ENCODE measurements around the gene CSAG1.
"Not testable (repeated sequence)": the region's sequence is repeated elsewhere in the genome, so short reads cannot be mapped to it uniquely, and the experiment has no call there.

CSAG1 gene

GRCh38 chrX:152733261-152733975 lies at the start of gene CSAG1, which contains the start of gene MAGEA12:
CSAG1 (minus strand) TSS chrX:152733721; CDS start chrX:152732460, 1,261 bp downstream.
MAGEA12 (plus strand) TSS chrX:152733757; CDS start chrX:152736162, 2,405 bp downstream.
- no peaks in the 10 kb centered on the region for H3K9me3 ChIP-seq (ENCODE audit: control insufficient read depth, insufficient read depth, low read length)
- no peak within 1 kb of the TSS for H3K9ac ChIP-seq (ENCODE audit: low read depth, low read length)
- no peaks in the 10 kb centered on the region for H3K36me3 ChIP-seq (ENCODE audit: insufficient read depth, low read length)
- H3K4me1 ChIP-seq (ENCODE audit: insufficient read depth, low read length): no peaks in the 10 kb centered on the region

DNA sequence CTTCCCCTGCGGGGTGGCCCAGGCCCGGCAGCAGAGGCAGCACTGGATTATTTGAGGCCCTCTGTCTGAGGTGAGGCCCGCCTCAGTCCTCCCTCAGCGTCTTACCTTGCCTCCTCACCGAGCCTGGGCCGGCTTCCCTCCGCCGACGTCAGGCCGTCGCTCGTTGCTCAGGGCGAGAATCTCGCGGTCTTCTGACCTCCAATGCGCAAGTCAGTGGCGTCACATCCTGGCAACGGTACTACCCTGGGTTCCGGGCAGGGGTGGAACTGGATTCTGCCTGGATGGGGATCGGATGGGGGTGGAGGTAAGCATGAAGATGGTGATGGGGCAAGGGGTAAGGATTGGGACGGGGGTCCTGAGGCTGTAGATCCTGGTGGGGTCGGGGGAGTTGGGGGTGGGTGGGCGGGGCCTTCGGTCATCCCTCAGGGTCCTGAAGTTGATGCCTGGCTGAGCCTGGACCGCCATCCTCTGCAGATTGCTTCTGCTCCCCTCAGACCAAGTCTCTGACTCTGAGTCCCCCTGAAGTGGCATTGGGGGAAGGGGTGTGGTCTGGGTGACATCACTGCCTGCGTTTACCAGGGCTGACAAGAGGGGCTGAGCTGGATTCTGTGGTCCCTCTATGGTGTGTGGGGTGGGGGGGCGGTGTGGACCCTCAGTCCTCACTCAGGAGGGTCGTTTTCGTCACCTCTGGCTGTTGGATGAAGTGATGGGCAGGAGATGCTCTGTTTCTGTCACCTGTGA lies 36.2 kb upstream of the CSAG1 start, which contains the start of gene MAGEA6:
MAGEA6 (minus strand) TSS at position 141 of the 741 bp plus-strand sequence. CDS start 2,039 bp downstream, outside the sequence.
- not testable (repeated sequence) for H3K9me3 ChIP-seq (ENCODE audit: control insufficient read depth, insufficient read depth, low read length); H3K36me3 ChIP-seq (ENCODE audit: insufficient read depth, low read length); H3K4me1 ChIP-seq (ENCODE audit: insufficient read depth, low read length); H3K9ac ChIP-seq (ENCODE audit: low read depth, low read length)

- H3K9ac ChIP-seq (ENCODE audit: low read depth, low read length); H3K4me1 ChIP-seq (ENCODE audit: insufficient read depth, low read length); H3K36me3 ChIP-seq (ENCODE audit: insufficient read depth, low read length); H3K9me3 ChIP-seq (ENCODE audit: control insufficient read depth, insufficient read depth, low read length): not testable (repeated sequence)
Observed at GRCh38 chrX:152766562-152766961, 33.0 kb upstream of the CSAG1 start.

- H3K9me3 ChIP-seq (ENCODE audit: control insufficient read depth, insufficient read depth, low read length); H3K9ac ChIP-seq (ENCODE audit: low read depth, low read length); H3K4me1 ChIP-seq (ENCODE audit: insufficient read depth, low read length); H3K36me3 ChIP-seq (ENCODE audit: insufficient read depth, low read length): not testable (repeated sequence)
Observed at GRCh38 chrX:152761582-152761981, 28.1 kb upstream of the CSAG1 start.

DNA sequence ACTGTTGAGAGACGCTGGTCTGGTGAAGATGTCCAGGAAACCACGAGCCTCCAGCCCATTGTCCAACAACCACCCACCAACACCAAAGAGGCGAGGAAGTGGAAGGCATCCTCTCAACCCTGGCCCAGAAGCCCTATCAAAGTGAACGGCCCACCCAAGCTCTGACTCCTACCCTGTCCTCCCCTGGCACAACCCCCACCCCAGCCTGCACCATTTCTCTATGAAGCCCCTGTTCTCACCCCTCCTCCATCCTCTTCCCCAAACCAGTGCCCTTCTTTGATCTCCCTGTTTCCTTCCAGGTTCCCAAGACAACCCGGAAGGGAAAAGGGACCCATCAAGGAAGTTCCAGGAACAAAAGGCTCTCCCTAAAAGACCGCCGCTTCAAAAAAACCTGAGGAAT lies 26.0 kb upstream of the CSAG1 start:
- H3K9ac ChIP-seq (ENCODE audit: low read depth, low read length); H3K36me3 ChIP-seq (ENCODE audit: insufficient read depth, low read length); H3K4me1 ChIP-seq (ENCODE audit: insufficient read depth, low read length); H3K9me3 ChIP-seq (ENCODE audit: control insufficient read depth, insufficient read depth, low read length): not testable (repeated sequence)

- not testable (repeated sequence) for H3K9me3 ChIP-seq (ENCODE audit: control insufficient read depth, insufficient read depth, low read length); H3K9ac ChIP-seq (ENCODE audit: low read depth, low read length); H3K36me3 ChIP-seq (ENCODE audit: insufficient read depth, low read length); H3K4me1 ChIP-seq (ENCODE audit: insufficient read depth, low read length)
Observed at GRCh38 chrX:152758918-152759317, 25.4 kb upstream of the CSAG1 start, which contains the start of gene CSAG3. CSAG3 (plus strand) TSS chrX:152759218.

DNA sequence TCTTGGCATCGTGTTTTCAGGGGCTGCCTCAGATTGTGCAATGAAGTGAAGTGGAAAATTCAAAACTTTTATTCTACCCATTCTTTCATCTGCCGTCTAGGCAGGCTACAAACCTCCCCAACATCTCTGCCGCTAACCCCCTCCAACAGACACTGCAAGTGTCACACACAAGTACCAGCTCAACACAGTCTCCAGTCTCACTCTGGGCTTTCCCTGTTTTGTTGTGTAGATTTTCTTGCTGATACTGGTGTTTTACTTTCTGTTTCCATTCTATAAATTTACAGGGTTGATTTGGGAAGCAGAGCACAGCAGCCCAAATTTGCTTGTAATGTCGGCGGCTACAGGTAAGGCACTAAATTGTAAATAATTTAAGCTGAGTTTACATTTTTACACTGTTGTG lies 21.4 kb upstream of the CSAG1 start:
- not testable (repeated sequence) for H3K36me3 ChIP-seq (ENCODE audit: insufficient read depth, low read length); H3K9ac ChIP-seq (ENCODE audit: low read depth, low read length); H3K4me1 ChIP-seq (ENCODE audit: insufficient read depth, low read length); H3K9me3 ChIP-seq (ENCODE audit: control insufficient read depth, insufficient read depth, low read length)

GRCh38 chrX:152753686-152754650 lies 20.4 kb upstream of the CSAG1 start, which contains the start of gene MAGEA2:
MAGEA2 (minus strand) TSS chrX:152753842; CDS start chrX:152751363, 2,479 bp downstream.
- not testable (repeated sequence) for H3K36me3 ChIP-seq (ENCODE audit: insufficient read depth, low read length); H3K4me1 ChIP-seq (ENCODE audit: insufficient read depth, low read length); H3K9ac ChIP-seq (ENCODE audit: low read depth, low read length); H3K9me3 ChIP-seq (ENCODE audit: control insufficient read depth, insufficient read depth, low read length)

DNA sequence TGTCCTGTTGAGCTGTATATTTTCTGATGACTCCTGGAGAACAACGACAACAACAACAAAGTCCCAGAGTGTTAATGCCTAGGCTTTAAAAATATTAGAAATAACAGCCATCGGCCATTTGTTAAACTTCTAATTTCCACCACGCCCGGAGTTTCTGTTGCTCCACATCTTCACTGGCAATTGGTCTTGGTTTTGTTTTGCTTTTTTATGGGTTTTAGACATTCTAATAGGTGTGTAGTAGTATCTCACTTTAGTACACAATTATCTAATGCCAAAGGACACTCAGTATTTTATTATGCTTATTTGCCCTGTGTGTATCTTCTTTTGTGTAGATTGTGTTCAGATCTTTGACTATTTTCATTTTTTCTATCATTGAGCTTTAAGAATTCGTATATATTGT lies 5.0 kb upstream of the CSAG1 start:
- no peaks in the 10 kb centered on the region for H3K4me1 ChIP-seq (ENCODE audit: insufficient read depth, low read length)
- no peak overlapping the region for H3K9ac ChIP-seq (ENCODE audit: low read depth, low read length)
- no peaks in the 10 kb centered on the region for H3K9me3 ChIP-seq (ENCODE audit: control insufficient read depth, insufficient read depth, low read length)
- H3K36me3 ChIP-seq (ENCODE audit: insufficient read depth, low read length): no peaks in the 10 kb centered on the region

DNA sequence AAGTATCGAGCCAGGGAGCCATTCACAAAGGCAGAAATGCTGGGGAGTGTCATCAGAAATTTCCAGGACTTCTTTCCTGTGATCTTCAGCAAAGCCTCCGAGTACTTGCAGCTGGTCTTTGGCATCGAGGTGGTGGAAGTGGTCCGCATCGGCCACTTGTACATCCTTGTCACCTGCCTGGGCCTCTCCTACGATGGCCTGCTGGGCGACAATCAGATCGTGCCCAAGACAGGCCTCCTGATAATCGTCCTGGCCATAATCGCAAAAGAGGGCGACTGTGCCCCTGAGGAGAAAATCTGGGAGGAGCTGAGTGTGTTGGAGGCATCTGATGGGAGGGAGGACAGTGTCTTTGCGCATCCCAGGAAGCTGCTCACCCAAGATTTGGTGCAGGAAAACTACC lies 3.0 kb upstream of the CSAG1 start:
- not testable (repeated sequence) for H3K9me3 ChIP-seq (ENCODE audit: control insufficient read depth, insufficient read depth, low read length); H3K4me1 ChIP-seq (ENCODE audit: insufficient read depth, low read length)

GRCh38 chrX:152735860-152736511 lies 2.5 kb upstream of the CSAG1 start:
- Histone ChIP-seq H3K36me3 (ENCODE audit: insufficient read depth, low read length) (no peaks in the 10 kb centered on the region), H3K9me3 (ENCODE audit: control insufficient read depth, insufficient read depth, low read length) (no peaks in the 10 kb centered on the region), H3K4me1 (ENCODE audit: insufficient read depth, low read length) (no peaks in the 10 kb centered on the region), H3K9ac (ENCODE audit: low read depth, low read length) (no peak overlapping the region)

More for the DNA sequence above, 3.0 kb upstream of the CSAG1 start:
- H3K9ac ChIP-seq (ENCODE audit: low read depth, low read length); H3K36me3 ChIP-seq (ENCODE audit: insufficient read depth, low read length): not testable (repeated sequence)

DNA sequence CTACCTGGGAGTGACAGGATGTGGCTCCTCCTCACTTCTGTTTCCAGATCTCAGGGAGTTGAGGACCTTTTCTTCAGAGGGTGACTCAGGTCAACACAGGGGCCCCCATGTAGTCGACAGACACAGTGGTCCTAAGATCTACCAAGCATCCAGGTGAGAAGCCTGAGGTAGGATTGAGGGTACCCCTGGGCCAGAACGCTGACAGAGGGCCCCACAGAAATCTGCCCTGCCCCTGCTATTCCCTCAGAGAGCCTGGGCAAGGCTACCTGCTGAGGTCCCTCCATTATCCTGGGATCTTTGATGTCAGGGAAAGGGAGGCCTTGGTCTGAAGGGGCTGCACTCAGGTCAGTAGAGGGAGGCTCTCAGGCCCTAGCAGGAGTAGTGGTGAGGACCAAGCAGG lies 1.6 kb upstream of the CSAG1 start:
- H3K9ac ChIP-seq (ENCODE audit: low read depth, low read length): no peak overlapping the region
- H3K4me1 ChIP-seq (ENCODE audit: insufficient read depth, low read length): no peaks in the 10 kb centered on the region

DNA sequence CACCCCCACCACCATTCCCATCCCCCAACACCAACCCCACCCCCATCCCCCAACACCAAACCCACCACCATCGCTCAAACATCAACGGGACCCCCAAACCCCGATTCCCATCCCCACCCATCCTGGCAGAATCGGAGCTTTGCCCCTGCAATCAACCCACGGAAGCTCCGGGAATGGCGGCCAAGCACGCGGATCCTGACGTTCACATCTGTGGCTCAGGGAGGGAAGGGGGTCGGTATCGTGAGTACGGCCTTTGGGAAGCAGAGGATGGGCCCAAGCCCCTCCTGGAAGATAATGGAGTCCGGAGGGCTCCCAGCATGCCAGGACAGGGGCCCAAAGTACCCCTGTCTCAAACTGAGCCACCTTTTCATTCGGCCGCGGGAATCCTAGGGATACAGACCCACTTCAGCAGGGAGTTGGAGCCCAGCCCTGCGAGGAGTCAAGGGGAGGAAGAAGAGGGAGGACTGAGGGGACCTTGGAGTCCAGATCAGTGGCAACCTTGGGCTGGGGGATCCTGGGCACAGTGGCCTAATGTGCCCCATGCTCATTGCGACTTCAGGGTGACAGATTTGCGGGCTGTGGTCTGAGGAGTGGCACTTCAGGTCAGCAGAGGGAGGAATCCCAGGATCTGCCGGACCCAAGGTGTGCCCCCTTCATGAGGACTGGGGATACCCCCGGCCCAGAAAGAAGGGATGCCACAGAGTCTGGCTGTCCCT lies 780 bp upstream of the CSAG1 start:
- not testable (repeated sequence) for H3K9ac ChIP-seq (ENCODE audit: low read depth, low read length); H3K36me3 ChIP-seq (ENCODE audit: insufficient read depth, low read length); H3K9me3 ChIP-seq (ENCODE audit: control insufficient read depth, insufficient read depth, low read length); H3K4me1 ChIP-seq (ENCODE audit: insufficient read depth, low read length)

More for the DNA sequence above, 1.6 kb upstream of the CSAG1 start:
- H3K36me3 ChIP-seq (ENCODE audit: insufficient read depth, low read length): no peaks in the 10 kb centered on the region
- H3K9me3 ChIP-seq (ENCODE audit: control insufficient read depth, insufficient read depth, low read length): no peaks in the 10 kb centered on the region

Measured in ES-I3 (cell line).